T-helper 2 cell treated with Interferon-gamma antibody and Interleukin-4, amounts not matched to agents 5 μg/mL and 100 μg/mL, for 36 hours (primary cell): Measurements from ENCODE around the gene PHLDA2.
A peak's percentile ranks its signal among the peaks of the same experiment; 100 is the strongest.

ENCODE experiments used
- DNase-seq: peaks from one replicate; pipeline ENCODE4 v3.0.0; 2021; ENCODE audit warnings: low spot score
- H3K27ac Mint-ChIP-seq: one replicate; pipeline ENCODE4 v1.8.0; 2021; ENCODE audit warnings: mild to moderate bottlenecking, mixed read lengths
- H3K27me3 Mint-ChIP-seq: one replicate; pipeline ENCODE4 v1.8.0; 2021; ENCODE audit warnings: low read depth, mixed read lengths
- H3K36me3 Mint-ChIP-seq: one replicate; pipeline ENCODE4 v1.8.0; 2021; ENCODE audit warnings: low read depth, mixed read lengths
- H3K4me1 Mint-ChIP-seq: one replicate; pipeline ENCODE4 v1.8.0; 2021; ENCODE audit warnings: low read depth, mixed read lengths
- H3K4me3 Mint-ChIP-seq: one replicate; pipeline ENCODE4 v1.8.0; 2022; ENCODE audit warnings: mild to moderate bottlenecking, moderate library complexity, mixed read lengths
- H3K9me3 Mint-ChIP-seq: one replicate; pipeline ENCODE4 v1.8.0; 2021; ENCODE audit warnings: mixed read lengths

The PHLDA2 gene

GRCh38 chr11:2954263-2954662 lies 25.0 kb upstream of the PHLDA2 start:
- DNase-seq: no peak

GRCh38 chr11:2952290-2952689 lies 23.1 kb upstream of the PHLDA2 start:
- peaks cover 84% of the 10 kb centered on the region for H3K36me3 Mint-ChIP-seq
- H3K27me3 Mint-ChIP-seq: no peaks in the 10 kb centered on the region
- H3K4me3 Mint-ChIP-seq: no peak overlapping the region
- H3K9me3 Mint-ChIP-seq: no peaks in the 10 kb centered on the region
- H3K27ac Mint-ChIP-seq: no peak overlapping the region
- peaks cover 50% of the 10 kb centered on the region for H3K4me1 Mint-ChIP-seq
- DNase-seq: no peak

More at GRCh38 chr11:2954263-2954662, 25.0 kb upstream of the PHLDA2 start:
- no peak overlapping the region for H3K27ac Mint-ChIP-seq
- peaks cover 42% of the 10 kb centered on the region for H3K4me1 Mint-ChIP-seq
- peaks cover 78% of the 10 kb centered on the region for H3K36me3 Mint-ChIP-seq
- no peak overlapping the region for H3K4me3 Mint-ChIP-seq
- no peaks in the 10 kb centered on the region for H3K27me3 Mint-ChIP-seq
- no peaks in the 10 kb centered on the region for H3K9me3 Mint-ChIP-seq

GRCh38 chr11:2951231-2952110 lies 22.3 kb upstream of the PHLDA2 start:
- Mint-ChIP-seq H3K4me3 (peak overlapping the region; percentile 44), H3K27ac (peak overlapping the region; percentile 59), H3K27me3 (no peaks in the 10 kb centered on the region), H3K9me3 (no peaks in the 10 kb centered on the region), H3K36me3 (peaks cover 85% of the 10 kb centered on the region), H3K4me1 (peaks cover 53% of the 10 kb centered on the region)
- no peak for DNase-seq

GRCh38 chr11:2950825-2951224 lies 21.6 kb upstream of the PHLDA2 start:
- DNase-seq: no peak
- Mint-ChIP-seq H3K27me3 (no peaks in the 10 kb centered on the region), H3K27ac (peak overlapping the region; percentile 59), H3K4me3 (no peak overlapping the region), H3K9me3 (no peaks in the 10 kb centered on the region), H3K36me3 (peaks cover 86% of the 10 kb centered on the region), H3K4me1 (peaks cover 58% of the 10 kb centered on the region)

- Mint-ChIP-seq H3K27me3 (no peaks in the 10 kb centered on the region), H3K4me3 (no peak overlapping the region), H3K36me3 (peaks cover 87% of the 10 kb centered on the region), H3K9me3 (no peaks in the 10 kb centered on the region), H3K4me1 (peaks cover 64% of the 10 kb centered on the region), H3K27ac (peak overlapping the region; percentile 66)
- no peak for DNase-seq
Observed at GRCh38 chr11:2949920-2950319, 20.7 kb upstream of the PHLDA2 start.

- Mint-ChIP-seq H3K27ac (no peak overlapping the region), H3K4me1 (peaks cover 51% of the 10 kb centered on the region), H3K36me3 (peaks cover 75% of the 10 kb centered on the region), H3K9me3 (no peaks in the 10 kb centered on the region), H3K4me3 (no peak overlapping the region), H3K27me3 (no peaks in the 10 kb centered on the region)
- no peak for DNase-seq
Observed at GRCh38 chr11:2947744-2948143, 18.5 kb upstream of the PHLDA2 start.

- peaks cover 61% of the 10 kb centered on the region for H3K36me3 Mint-ChIP-seq
- peaks cover 34% of the 10 kb centered on the region for H3K4me1 Mint-ChIP-seq
- H3K4me3 Mint-ChIP-seq: peak overlapping the region; percentile 45
- no peak for DNase-seq
- peak overlapping the region; percentile 73 for H3K27ac Mint-ChIP-seq
- H3K27me3 Mint-ChIP-seq: no peaks in the 10 kb centered on the region
- no peaks in the 10 kb centered on the region for H3K9me3 Mint-ChIP-seq
Observed at GRCh38 chr11:2945757-2946287, 16.6 kb upstream of the PHLDA2 start.

- peak overlapping the region; percentile 45 for H3K4me3 Mint-ChIP-seq
- H3K36me3 Mint-ChIP-seq: peaks cover 55% of the 10 kb centered on the region
- H3K4me1 Mint-ChIP-seq: peaks cover 33% of the 10 kb centered on the region
Observed at GRCh38 chr11:2945031-2945756, 16.0 kb upstream of the PHLDA2 start.

GRCh38 chr11:2944530-2944929 lies 15.3 kb upstream of the PHLDA2 start:
- Mint-ChIP-seq H3K4me3 (no peak overlapping the region), H3K27me3 (no peaks in the 10 kb centered on the region), H3K36me3 (peaks cover 53% of the 10 kb centered on the region), H3K27ac (no peak overlapping the region), H3K9me3 (peaks cover 4% of the 10 kb centered on the region), H3K4me1 (peaks cover 33% of the 10 kb centered on the region)
- no peak for DNase-seq

More at GRCh38 chr11:2945031-2945756, 16.0 kb upstream of the PHLDA2 start:
- peak overlapping the region; percentile 73 for H3K27ac Mint-ChIP-seq
- H3K9me3 Mint-ChIP-seq: no peaks in the 10 kb centered on the region
- H3K27me3 Mint-ChIP-seq: no peaks in the 10 kb centered on the region
- DNase-seq: peak; percentile 56

- H3K9me3 Mint-ChIP-seq: peaks cover 12% of the 10 kb centered on the region
- no peaks in the 10 kb centered on the region for H3K27me3 Mint-ChIP-seq
- H3K4me1 Mint-ChIP-seq: peaks cover 28% of the 10 kb centered on the region
- no peak overlapping the region for H3K4me3 Mint-ChIP-seq
- H3K36me3 Mint-ChIP-seq: peaks cover 53% of the 10 kb centered on the region
- H3K27ac Mint-ChIP-seq: no peak overlapping the region
- DNase-seq: no peak
Observed at GRCh38 chr11:2943711-2944118, 14.5 kb upstream of the PHLDA2 start.

- Mint-ChIP-seq H3K36me3 (peaks cover 53% of the 10 kb centered on the region), H3K4me1 (peaks cover 28% of the 10 kb centered on the region), H3K4me3 (no peak overlapping the region), H3K27me3 (no peaks in the 10 kb centered on the region), H3K27ac (no peak overlapping the region), H3K9me3 (peaks cover 19% of the 10 kb centered on the region)
- DNase-seq: no peak
Observed at GRCh38 chr11:2942872-2943710, 13.9 kb upstream of the PHLDA2 start.

- Mint-ChIP-seq H3K36me3 (peaks cover 53% of the 10 kb centered on the region), H3K27ac (peak overlapping the region; percentile 65)
Observed at GRCh38 chr11:2942447-2942846, 13.2 kb upstream of the PHLDA2 start.

More at GRCh38 chr11:2942447-2942846, 13.2 kb upstream of the PHLDA2 start:
- H3K9me3 Mint-ChIP-seq: peaks cover 25% of the 10 kb centered on the region
- no peaks in the 10 kb centered on the region for H3K27me3 Mint-ChIP-seq
- DNase-seq: no peak
- peaks cover 23% of the 10 kb centered on the region for H3K4me1 Mint-ChIP-seq
- H3K4me3 Mint-ChIP-seq: no peak overlapping the region
